AG09319 (cell line): ENCODE data around the gene VPS13D.

Experiments
- DNase-seq: peaks from one replicate; pipeline ENCODE4 v3.0.0-alpha.2; 2010; ENCODE audit warnings: low read depth; ENCODE audit errors: extremely low read depth
- TF ChIP-seq, protein P1 (sequence below): IDR thresholded peaks from 2 replicates; pipeline ENCODE4 v1.5.1; 2011; ENCODE audit warnings: low read depth, mild to moderate bottlenecking, inconsistent platforms, low read length, moderate library complexity

VPS13D gene

DNA sequence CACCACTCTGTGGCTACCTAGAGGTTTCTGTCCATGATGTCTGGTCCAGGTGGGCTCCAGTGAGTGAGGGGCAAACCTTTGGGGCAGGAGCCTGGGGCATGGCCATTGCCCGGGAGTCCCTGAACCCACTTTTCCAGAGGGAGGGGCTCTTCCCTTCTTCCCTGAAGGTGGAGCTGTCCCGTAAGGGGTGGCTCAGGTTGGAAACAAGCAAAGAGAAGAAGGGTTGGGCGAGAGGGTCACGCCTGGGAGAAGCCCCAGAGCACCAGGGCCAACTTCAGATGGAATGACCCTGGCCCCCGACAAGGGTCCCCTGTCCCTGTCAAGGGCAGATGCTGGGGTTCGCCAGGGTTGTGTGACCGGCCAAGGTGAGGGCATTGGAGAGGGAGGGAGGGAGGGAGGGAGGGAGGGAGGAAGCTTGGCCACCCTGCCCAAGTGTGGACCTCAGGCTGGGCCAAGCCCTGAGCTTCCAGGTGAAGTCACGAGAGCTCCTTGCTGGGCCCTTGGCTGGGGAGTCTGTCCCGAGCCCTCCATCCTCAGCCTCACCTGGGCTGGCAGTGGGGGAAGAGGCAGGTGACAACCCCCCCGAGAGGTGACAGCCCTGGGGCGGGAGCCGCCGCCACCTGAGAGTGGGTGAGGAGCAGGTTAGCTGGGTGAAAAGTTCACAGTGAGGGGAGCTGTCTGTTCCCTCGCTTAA is 318.6 kb downstream of the VPS13D start:
- DNase-seq: no peak
- TF ChIP-seq, protein P1, sequence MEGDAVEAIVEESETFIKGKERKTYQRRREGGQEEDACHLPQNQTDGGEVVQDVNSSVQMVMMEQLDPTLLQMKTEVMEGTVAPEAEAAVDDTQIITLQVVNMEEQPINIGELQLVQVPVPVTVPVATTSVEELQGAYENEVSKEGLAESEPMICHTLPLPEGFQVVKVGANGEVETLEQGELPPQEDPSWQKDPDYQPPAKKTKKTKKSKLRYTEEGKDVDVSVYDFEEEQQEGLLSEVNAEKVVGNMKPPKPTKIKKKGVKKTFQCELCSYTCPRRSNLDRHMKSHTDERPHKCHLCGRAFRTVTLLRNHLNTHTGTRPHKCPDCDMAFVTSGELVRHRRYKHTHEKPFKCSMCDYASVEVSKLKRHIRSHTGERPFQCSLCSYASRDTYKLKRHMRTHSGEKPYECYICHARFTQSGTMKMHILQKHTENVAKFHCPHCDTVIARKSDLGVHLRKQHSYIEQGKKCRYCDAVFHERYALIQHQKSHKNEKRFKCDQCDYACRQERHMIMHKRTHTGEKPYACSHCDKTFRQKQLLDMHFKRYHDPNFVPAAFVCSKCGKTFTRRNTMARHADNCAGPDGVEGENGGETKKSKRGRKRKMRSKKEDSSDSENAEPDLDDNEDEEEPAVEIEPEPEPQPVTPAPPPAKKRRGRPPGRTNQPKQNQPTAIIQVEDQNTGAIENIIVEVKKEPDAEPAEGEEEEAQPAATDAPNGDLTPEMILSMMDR: no peak

DNA sequence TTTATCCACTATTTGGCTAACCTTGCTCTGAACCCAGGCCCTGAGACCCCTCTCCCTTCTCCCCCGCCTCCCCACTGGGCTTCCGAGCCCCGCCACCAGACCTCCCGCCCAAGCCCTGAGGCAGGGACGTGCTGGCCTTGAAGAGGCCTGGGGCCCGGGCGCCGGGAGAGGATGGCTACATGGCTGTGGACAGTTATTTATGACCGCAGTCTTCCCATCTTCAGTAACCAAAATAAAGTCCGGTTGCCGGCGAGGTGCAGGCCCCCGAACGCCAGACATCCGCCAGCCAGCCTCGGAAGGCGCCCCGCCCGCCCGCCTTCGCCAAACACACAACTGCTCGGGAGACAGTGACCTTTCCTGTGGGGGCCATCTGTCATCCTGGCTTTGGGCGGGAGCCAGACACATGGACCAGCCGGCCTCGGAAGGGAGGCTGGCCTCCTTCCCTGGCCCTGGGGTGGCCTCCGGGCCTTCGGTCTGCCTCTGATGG is 319.2 kb downstream of the VPS13D start:
- no peak for DNase-seq
- TF ChIP-seq, protein P1: no peak

DNA sequence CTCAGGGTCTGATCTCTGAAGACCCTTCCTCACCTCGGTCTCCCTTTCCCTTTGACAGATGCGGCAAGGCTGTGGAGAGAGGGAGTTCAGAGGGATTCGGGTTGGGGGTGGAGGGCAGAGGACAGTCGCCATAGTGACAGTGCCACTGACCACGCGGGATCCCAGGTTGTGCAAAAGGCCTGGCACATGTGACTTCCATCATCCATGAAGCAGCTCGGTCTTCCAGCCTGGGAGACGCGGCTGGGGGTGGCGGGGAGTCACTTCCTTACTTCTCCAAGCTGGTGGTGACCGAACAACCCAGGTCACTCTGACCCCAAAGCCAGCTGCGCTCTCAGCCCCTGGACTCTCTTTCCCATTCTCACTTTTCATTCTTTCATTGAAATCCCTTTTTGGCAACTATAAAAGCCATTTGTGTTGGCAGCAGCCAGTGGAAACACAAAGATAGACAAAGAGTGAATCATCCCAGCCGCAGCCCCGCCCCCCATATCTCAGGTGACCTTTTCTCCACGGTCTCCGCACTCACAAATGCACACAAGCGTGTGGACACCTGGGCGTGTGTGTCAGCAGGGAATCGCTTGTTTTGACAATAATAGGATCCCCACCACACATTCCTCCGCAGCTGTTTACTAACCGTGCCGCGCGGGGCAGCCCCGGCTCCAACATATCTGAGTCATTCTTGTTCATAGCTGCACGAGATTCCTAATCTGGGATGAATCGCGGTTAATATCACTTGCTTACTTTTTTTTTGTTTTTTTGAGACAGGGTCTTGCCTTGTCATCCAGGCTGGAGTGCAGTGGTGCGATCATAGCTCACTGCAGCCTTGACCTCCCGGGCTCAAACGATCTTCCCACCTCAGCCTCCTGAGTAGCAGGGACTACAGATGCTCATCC is 319.9 kb downstream of the VPS13D start:
- DNase-seq: peak; percentile 90

DNA sequence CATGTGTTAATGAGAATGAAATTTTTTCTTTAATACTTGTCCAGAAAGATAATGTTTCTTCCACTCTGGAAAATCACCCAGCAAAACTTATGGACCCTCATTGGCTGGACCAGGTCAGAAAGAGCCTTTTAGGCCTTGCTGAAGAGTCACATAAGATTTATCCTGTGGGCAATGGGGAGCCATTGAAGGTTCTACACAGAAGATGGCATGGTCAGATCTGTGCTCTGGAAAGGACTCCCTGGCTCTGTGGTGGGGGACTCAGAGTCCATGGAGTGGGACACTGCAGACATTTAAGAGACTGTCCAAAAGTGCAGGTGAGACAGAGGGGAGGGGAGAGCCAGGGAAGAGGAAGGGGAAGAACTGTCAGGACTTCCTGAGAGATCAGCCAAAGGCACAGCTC is 321.8 kb downstream of the VPS13D start:
- TF ChIP-seq, protein P1: no peak
- no peak for DNase-seq

More for the DNA sequence above, 319.9 kb downstream of the VPS13D start:
- TF ChIP-seq, protein P1: no peak

DNA sequence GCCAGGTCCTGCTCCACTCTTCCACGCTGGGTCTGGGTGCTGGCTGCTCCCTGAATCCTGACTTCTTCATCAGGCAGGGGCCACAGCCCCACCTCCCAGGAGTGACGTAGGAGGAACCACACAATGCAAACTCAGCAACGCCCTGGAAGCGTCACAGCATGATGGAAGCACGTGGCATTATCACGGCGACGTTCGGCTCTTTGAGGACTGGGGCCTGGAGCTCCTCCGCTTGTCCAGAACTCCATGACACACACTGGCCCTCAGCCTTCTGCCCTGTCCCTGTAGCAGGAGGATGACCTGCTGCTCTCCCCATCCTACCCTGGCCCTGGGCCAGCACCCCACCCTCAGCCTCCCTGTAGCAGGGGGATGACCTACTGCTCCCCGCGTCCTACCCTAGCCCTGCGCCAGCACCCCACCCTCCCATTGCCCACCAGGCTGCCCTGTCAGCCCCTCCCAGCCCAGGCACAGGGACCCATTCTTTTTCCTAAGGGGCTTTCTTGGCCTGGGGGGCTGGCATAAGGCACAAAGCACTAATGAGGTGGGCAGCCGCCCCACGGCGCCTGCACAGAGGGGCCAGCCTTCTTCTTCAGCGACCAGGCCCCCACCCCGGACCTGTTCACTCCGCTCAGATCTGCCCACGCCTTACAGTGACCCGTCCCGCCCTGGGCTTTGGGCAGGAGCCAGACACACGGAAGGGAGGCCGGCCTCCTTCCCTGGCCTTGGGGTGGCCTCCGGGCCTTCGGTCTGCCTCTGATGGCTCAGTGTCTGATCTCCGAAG is 322.5 kb downstream of the VPS13D start:
- DNase-seq: no peak
- TF ChIP-seq, protein P1: no peak

DNA sequence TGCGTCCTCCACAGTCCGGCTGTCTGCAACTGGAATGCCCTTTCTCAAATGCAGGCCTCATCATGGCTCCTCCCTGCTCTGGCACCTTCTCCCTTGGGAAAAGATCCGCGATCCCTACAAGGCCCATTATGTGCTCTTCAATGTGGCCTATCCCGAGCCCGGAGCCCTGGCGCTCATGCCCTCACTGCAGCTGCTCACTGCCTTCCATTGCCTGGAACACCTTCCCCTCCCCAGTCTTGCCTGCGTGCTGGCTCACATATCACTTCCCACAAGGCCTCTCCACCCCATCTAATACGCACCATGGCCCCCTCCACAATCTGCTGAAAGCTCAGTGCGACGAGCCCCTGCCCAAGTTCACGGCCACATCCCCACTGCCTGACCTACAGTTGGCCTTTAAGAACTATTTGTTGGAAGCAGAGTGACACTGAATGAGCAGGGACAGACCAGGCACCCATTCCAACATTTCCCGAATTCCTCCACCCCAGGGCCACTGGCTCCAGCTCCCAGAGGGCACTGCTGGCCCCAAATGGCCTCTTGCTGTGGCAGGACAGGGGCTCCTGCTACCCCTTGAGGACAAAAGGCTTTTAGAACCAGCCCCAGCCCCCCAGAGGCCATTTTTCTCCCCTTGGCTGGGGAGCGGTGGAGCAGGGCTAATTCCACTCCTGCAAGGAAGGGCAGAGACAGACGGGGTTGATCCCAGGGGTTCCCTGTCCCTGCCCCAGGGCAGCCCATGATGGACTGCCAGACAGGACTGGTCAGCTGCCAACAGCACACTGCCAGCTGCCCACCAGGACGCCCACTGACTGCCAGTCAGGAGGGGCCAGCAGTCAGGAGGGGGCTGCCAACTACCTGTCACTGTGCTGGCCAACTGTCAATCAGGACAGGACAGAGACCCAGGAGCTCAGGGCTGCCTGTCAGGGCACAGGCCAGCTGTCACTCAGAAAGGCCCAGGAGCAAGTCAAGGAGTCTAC is 323.4 kb downstream of the VPS13D start:
- no peak for DNase-seq

More for the DNA sequence above, 323.4 kb downstream of the VPS13D start:
- TF ChIP-seq, protein P1: no peak
